ENCODE measurements around the gene PTCD3.
A peak's percentile ranks its signal among the peaks of the same experiment; 100 is the strongest.

Gene PTCD3

GRCh38 chr2:86105969-86106945 lies at the start of gene PTCD3:
Gene PTCD3 (plus strand): TSS chr2:86106235. CDS start chr2:86106248, 13 bp downstream.
- DNase-seq (ENCODE audit: low spot score), result peak; percentile 94

GRCh38 chr2:86056590-86057331 lies 49.3 kb upstream of the PTCD3 start:
- no peak for DNase-seq (ENCODE audit: low spot score)

- no peak for DNase-seq (ENCODE audit: low spot score)
These were observed 44.0 kb upstream of the PTCD3 start for GRCh38 chr2:86062043-86062442.

- no peak for DNase-seq (ENCODE audit: low spot score)
These were observed 42.0 kb upstream of the PTCD3 start for GRCh38 chr2:86064006-86064405.

- peak; percentile 72 for DNase-seq (ENCODE audit: low spot score)
These were observed 40.5 kb upstream of the PTCD3 start for GRCh38 chr2:86065512-86065911.

GRCh38 chr2:86066007-86066578 lies 39.9 kb upstream of the PTCD3 start:
- DNase-seq (ENCODE audit: low spot score), result no peak

- no peak for DNase-seq (ENCODE audit: low spot score)
These were observed 39.1 kb upstream of the PTCD3 start for GRCh38 chr2:86066915-86067314.

GRCh38 chr2:86068136-86068588 lies 37.9 kb upstream of the PTCD3 start:
- peak; percentile 25 for DNase-seq (ENCODE audit: low spot score)

GRCh38 chr2:86068648-86069047 lies 37.4 kb upstream of the PTCD3 start:
- no peak for DNase-seq (ENCODE audit: low spot score)

GRCh38 chr2:86069091-86069685 lies 36.8 kb upstream of the PTCD3 start:
- no peak for DNase-seq (ENCODE audit: low spot score)

GRCh38 chr2:86069783-86070339 lies 36.2 kb upstream of the PTCD3 start:
- no peak for DNase-seq (ENCODE audit: low spot score)

GRCh38 chr2:86070868-86071267 lies 35.2 kb upstream of the PTCD3 start:
- DNase-seq (ENCODE audit: low spot score), result no peak

- peak; percentile 33 for DNase-seq (ENCODE audit: low spot score)
These were observed 33.7 kb upstream of the PTCD3 start for GRCh38 chr2:86072271-86072858.

- no peak for DNase-seq (ENCODE audit: low spot score)
These were observed 32.8 kb upstream of the PTCD3 start for GRCh38 chr2:86073225-86073624.

GRCh38 chr2:86074256-86074655 lies 31.8 kb upstream of the PTCD3 start:
- no peak for DNase-seq (ENCODE audit: low spot score)

- DNase-seq (ENCODE audit: low spot score), result no peak
These were observed 31.2 kb upstream of the PTCD3 start for GRCh38 chr2:86074811-86075210.

- DNase-seq (ENCODE audit: low spot score), result no peak
These were observed 30.1 kb upstream of the PTCD3 start for GRCh38 chr2:86075886-86076285.

- peak; percentile 65 for DNase-seq (ENCODE audit: low spot score)
These were observed 27.1 kb upstream of the PTCD3 start for GRCh38 chr2:86078774-86079545.

GRCh38 chr2:86079981-86080911 lies 25.8 kb upstream of the PTCD3 start:
- DNase-seq (ENCODE audit: low spot score), result peak; percentile 82

All from AG20443 (cell line).